HepG2 (cell line): ENCODE results near the gene TOP2A. TPM values are rescaled to one million over a fixed set of nuclear protein-coding genes. Genes with fewer than 3 reads are reported as not detected.
A peak's percentile ranks its signal among the peaks of the same experiment; 100 is the strongest.

Source experiments
- CEBPB ChIP-seq: IDR thresholded peaks from 2 replicates; pipeline ENCODE4 v1.6.1; 2011; ENCODE audit warnings: low read depth, low read length, improper control_type of control experiment, borderline replicate concordance
- EEA1 ChIP-seq: sonication (generic); formaldehyde crosslinking; IDR thresholded peaks from 2 replicates; pipeline ENCODE4 v1.5.1; 2020; ENCODE audit warnings: mild to moderate bottlenecking, missing genetic modification reagents, borderline replicate concordance
- GABPB1 ChIP-seq: IDR thresholded peaks from 2 replicates; pipeline ENCODE4 v1.6.1; 2016; ENCODE audit warnings: mild to moderate bottlenecking, missing genetic modification reagents, moderate library complexity, missing compliant biosample characterization
- HIVEP1 ChIP-seq: sonication (generic); formaldehyde crosslinking; IDR thresholded peaks from 2 replicates; pipeline ENCODE4 v1.4.0; 2020; ENCODE audit warnings: mild to moderate bottlenecking, missing genetic modification reagents
- MED1 ChIP-seq: sonication (generic); formaldehyde crosslinking; IDR thresholded peaks from 2 replicates; pipeline ENCODE4 v1.4.0; 2020; ENCODE audit warnings: missing genetic modification reagents
- MIER3 ChIP-seq: IDR thresholded peaks from 2 replicates; pipeline ENCODE4 v1.6.1; 2016; ENCODE audit warnings: missing compliant biosample characterization, borderline replicate concordance
- PCBP2 ChIP-seq: fragments of 200-400 bp; formaldehyde crosslinking; optimal IDR thresholded peaks from 2 replicates; pipeline ENCODE3; 2018; ENCODE audit warnings: low read length, low read depth; ENCODE audit not compliant: poor library complexity, severe bottlenecking
- SNAPC2 ChIP-seq: sonication (generic); formaldehyde crosslinking; IDR thresholded peaks from 2 replicates; pipeline ENCODE4 v1.8.1; 2022; ENCODE audit warnings: mild to moderate bottlenecking, missing genetic modification reagents
- TBP ChIP-seq: sonication (generic); formaldehyde crosslinking; IDR thresholded peaks from 2 replicates; pipeline ENCODE4 v1.5.0; 2020; ENCODE audit warnings: missing genetic modification reagents
- ZIK1 ChIP-seq: sonication (generic); formaldehyde crosslinking; IDR thresholded peaks from 2 replicates; pipeline ENCODE4 v1.5.0; 2020; ENCODE audit warnings: mild to moderate bottlenecking, low read depth, missing genetic modification reagents, borderline replicate concordance
- ZNF136 ChIP-seq: sonication (generic); formaldehyde crosslinking; IDR thresholded peaks from 2 replicates; pipeline ENCODE4 v1.8.1; 2022; ENCODE audit warnings: low read depth, mild to moderate bottlenecking, moderate library complexity, missing genetic modification reagents
- ZNF616 ChIP-seq: sonication (generic); formaldehyde crosslinking; IDR thresholded peaks from 2 replicates; pipeline ENCODE4 v1.5.0; 2020; ENCODE audit warnings: low read depth, mild to moderate bottlenecking, missing genetic modification reagents
- polyA plus RNA-seq, 8 experiments: library from polyadenylated mRNA; depleted of rRNA in 3 of 8; stranded (reverse) in 7 of 8; unstranded in 1 of 8; fragments of >200 nt; fragmentation: Illumina TruSeq in 4 of 8; extraction: Trizol in 4 of 8; gene quantifications; 2 replicates each; pipeline versions ENCODE4 v1.2.1 to v1.2.3, GENCODE V29; 2011 to 2016; ENCODE audit warnings: low read depth in 4 of 8, missing spikeins in 1 of 8, mixed read lengths in 1 of 8; ENCODE audit not compliant: insufficient read depth in 1 of 8
- total RNA-seq, 5 experiments: library from RNA; depleted of rRNA; stranded (reverse); fragments of >200 nt; fragmentation: Illumina TruSeq; extraction: Trizol; gene quantifications; 2 replicates each; pipeline ENCODE4 v1.2.3, GENCODE V29; 2016; ENCODE audit warnings: low read depth in 1 of 5
- TF ChIP-seq, protein P1 (sequence below): sonication (generic); formaldehyde crosslinking; IDR thresholded peaks from 2 replicates; pipeline ENCODE4 v1.8.0; 2022; ENCODE audit warnings: mild to moderate bottlenecking, missing genetic modification reagents, moderate library complexity
- TF ChIP-seq, protein P2 (sequence below): fragments of 450-650 bp; IDR thresholded peaks from 2 replicates; pipeline ENCODE4 v1.6.1; 2017
- TF ChIP-seq, protein P3 (sequence below): sonication (generic); formaldehyde crosslinking; IDR thresholded peaks from 2 replicates; pipeline ENCODE4 v1.4.0; 2020; ENCODE audit warnings: mild to moderate bottlenecking, missing genetic modification reagents, borderline replicate concordance
- TF ChIP-seq, protein P4 (sequence below): sonication (generic); formaldehyde crosslinking; IDR thresholded peaks from 2 replicates; pipeline ENCODE4 v1.5.0; 2020; ENCODE audit warnings: missing genetic modification reagents, mild to moderate bottlenecking, borderline replicate concordance
- TF ChIP-seq, protein P5 (sequence below): sonication (generic); IDR thresholded peaks from 2 replicates; pipeline ENCODE4 v1.6.1; 2016; ENCODE audit warnings: low read depth, borderline replicate concordance

Gene TOP2A
- total and polyA plus RNA-seq, 2 of the 13 experiments (the other 11 are each of a cell fraction or from before 2014, with no cell fraction given), result 108 to 327 TPM

DNA sequence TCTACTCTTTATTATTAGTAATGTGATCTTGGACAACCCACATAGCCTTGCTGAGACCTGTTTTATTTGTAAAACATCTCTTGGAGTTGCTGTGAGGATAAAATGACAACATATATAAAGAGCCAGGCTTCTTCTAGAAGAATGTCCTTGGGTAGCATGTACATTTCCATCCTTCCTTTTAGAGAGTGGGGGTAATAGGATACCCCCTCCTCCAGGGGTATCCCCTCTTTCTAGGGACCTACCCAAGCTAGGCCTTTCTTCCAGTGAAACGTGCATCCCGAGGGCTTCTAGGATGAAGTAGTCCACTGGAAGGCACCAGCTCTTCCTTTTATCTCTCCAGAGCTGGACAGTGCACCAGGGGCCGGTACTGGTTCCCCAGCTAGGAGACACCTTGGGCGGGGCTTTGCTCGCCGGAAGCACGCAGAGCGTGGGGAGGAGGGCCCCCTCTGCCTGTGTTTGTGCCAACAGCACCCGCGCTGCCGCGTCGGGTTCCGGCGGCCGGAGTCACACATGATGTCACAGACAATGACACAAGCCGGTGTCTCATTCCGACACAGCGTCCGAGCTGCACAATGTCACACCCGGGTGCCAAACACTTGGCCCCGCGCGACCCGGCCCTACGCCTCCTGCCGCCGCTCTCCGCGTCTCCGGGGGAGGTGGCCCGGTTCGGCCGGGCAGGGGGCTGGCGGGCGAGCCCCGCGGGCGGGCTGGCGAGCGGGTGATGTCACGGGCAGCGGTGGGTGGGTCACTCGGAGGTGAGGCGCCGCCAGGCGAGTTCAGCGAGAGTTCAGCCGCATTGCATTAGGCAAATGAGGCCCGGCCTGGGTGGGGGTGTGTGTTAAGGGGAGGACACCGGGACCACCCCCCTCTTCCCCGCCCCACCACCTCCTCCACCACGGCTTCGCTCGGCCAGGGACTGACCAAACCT, 76.6 kb downstream of the TOP2A start (continued):
- TF ChIP-seq EEA1 (CRISPR knock-in tag), result peak; percentile 65; the same call in 1 of the 2 replicates
- peak; percentile 23; the same call in 1 of the 2 replicates for TF ChIP-seq ZNF616
- peak; percentile 70 for TF ChIP-seq MED1
- 0 out of 2 replicates have a peak, but pooled peaks have one; percentile 6 for TF ChIP-seq ZNF136 (CRISPR knock-in tag)
- TF ChIP-seq TBP, result peak; percentile 85; the same call in 1 of the 2 replicates
- TF ChIP-seq CEBPB, result 0 out of 2 replicates have a peak, but pooled peaks have one; percentile 1
- TF ChIP-seq GABPB1 (CRISPR knock-in tag), result peak; percentile 95
- TF ChIP-seq HIVEP1 (CRISPR knock-in tag), result peak; percentile 92
- TF ChIP-seq, protein P1, sequence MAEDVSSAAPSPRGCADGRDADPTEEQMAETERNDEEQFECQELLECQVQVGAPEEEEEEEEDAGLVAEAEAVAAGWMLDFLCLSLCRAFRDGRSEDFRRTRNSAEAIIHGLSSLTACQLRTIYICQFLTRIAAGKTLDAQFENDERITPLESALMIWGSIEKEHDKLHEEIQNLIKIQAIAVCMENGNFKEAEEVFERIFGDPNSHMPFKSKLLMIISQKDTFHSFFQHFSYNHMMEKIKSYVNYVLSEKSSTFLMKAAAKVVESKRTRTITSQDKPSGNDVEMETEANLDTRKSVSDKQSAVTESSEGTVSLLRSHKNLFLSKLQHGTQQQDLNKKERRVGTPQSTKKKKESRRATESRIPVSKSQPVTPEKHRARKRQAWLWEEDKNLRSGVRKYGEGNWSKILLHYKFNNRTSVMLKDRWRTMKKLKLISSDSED (CRISPR knock-in tag), result peak; percentile 47; the same call in 1 of the 2 replicates
- TF ChIP-seq ZIK1 (CRISPR knock-in tag), result no peak; the same call in 1 of the 2 replicates
- TF ChIP-seq, protein P2, sequence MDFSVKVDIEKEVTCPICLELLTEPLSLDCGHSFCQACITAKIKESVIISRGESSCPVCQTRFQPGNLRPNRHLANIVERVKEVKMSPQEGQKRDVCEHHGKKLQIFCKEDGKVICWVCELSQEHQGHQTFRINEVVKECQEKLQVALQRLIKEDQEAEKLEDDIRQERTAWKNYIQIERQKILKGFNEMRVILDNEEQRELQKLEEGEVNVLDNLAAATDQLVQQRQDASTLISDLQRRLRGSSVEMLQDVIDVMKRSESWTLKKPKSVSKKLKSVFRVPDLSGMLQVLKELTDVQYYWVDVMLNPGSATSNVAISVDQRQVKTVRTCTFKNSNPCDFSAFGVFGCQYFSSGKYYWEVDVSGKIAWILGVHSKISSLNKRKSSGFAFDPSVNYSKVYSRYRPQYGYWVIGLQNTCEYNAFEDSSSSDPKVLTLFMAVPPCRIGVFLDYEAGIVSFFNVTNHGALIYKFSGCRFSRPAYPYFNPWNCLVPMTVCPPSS, result no peak
- TF ChIP-seq MIER3 (CRISPR knock-in tag), result peak; percentile 82; the same call in 1 of the 2 replicates
- TF ChIP-seq, protein P3, sequence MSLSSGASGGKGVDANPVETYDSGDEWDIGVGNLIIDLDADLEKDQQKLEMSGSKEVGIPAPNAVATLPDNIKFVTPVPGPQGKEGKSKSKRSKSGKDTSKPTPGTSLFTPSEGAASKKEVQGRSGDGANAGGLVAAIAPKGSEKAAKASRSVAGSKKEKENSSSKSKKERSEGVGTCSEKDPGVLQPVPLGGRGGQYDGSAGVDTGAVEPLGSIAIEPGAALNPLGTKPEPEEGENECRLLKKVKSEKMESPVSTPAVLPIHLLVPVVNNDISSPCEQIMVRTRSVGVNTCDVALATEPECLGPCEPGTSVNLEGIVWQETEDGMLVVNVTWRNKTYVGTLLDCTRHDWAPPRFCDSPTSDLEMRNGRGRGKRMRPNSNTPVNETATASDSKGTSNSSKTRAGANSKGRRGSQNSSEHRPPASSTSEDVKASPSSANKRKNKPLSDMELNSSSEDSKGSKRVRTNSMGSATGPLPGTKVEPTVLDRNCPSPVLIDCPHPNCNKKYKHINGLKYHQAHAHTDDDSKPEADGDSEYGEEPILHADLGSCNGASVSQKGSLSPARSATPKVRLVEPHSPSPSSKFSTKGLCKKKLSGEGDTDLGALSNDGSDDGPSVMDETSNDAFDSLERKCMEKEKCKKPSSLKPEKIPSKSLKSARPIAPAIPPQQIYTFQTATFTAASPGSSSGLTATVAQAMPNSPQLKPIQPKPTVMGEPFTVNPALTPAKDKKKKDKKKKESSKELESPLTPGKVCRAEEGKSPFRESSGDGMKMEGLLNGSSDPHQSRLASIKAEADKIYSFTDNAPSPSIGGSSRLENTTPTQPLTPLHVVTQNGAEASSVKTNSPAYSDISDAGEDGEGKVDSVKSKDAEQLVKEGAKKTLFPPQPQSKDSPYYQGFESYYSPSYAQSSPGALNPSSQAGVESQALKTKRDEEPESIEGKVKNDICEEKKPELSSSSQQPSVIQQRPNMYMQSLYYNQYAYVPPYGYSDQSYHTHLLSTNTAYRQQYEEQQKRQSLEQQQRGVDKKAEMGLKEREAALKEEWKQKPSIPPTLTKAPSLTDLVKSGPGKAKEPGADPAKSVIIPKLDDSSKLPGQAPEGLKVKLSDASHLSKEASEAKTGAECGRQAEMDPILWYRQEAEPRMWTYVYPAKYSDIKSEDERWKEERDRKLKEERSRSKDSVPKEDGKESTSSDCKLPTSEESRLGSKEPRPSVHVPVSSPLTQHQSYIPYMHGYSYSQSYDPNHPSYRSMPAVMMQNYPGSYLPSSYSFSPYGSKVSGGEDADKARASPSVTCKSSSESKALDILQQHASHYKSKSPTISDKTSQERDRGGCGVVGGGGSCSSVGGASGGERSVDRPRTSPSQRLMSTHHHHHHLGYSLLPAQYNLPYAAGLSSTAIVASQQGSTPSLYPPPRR (CRISPR knock-in tag), result peak; percentile 69; the same call in 1 of the 2 replicates
- TF ChIP-seq, protein P4, sequence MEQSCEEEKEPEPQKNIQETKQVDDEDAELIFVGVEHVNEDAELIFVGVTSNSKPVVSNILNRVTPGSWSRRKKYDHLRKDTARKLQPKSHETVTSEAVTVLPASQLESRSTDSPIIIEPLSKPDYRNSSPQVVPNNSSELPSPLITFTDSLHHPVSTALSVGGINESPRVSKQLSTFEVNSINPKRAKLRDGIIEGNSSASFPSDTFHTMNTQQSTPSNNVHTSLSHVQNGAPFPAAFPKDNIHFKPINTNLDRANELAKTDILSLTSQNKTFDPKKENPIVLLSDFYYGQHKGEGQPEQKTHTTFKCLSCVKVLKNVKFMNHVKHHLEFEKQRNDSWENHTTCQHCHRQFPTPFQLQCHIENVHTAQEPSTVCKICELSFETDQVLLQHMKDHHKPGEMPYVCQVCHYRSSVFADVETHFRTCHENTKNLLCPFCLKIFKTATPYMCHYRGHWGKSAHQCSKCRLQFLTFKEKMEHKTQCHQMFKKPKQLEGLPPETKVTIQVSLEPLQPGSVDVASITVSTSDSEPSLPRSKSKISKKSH, result no peak
- TF ChIP-seq, protein P5, sequence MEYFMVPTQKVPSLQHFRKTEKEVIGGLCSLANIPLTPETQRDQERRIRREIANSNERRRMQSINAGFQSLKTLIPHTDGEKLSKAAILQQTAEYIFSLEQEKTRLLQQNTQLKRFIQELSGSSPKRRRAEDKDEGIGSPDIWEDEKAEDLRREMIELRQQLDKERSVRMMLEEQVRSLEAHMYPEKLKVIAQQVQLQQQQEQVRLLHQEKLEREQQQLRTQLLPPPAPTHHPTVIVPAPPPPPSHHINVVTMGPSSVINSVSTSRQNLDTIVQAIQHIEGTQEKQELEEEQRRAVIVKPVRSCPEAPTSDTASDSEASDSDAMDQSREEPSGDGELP, result peak; percentile 40; the same call in 1 of the 2 replicates
- no peak for TF ChIP-seq PCBP2
- TF ChIP-seq SNAPC2 (CRISPR knock-in tag), result no peak
